Inflammatory macrophage (primary cell): ENCODE results near the gene DSC1.
A peak's percentile ranks its signal among the peaks of the same experiment; 100 is the strongest.
"Not testable (repeated sequence)": the region's sequence is repeated elsewhere in the genome, so short reads cannot be mapped to it uniquely, and the experiment has no call there.

Source experiments
- DNase-seq, 2 donors: peaks; one replicate each; pipeline ENCODE4 v3.0.0-alpha.2; 2020 to 2022
- total RNA-seq, 18 experiments: gene quantifications; one replicate each; lab custom pipeline; 2026; ENCODE audit warnings: mixed read lengths in 6 of 18, inconsistent platforms in 2 of 18; lab: John Stamatoyannopoulos, UW

The DSC1 gene, protein sequence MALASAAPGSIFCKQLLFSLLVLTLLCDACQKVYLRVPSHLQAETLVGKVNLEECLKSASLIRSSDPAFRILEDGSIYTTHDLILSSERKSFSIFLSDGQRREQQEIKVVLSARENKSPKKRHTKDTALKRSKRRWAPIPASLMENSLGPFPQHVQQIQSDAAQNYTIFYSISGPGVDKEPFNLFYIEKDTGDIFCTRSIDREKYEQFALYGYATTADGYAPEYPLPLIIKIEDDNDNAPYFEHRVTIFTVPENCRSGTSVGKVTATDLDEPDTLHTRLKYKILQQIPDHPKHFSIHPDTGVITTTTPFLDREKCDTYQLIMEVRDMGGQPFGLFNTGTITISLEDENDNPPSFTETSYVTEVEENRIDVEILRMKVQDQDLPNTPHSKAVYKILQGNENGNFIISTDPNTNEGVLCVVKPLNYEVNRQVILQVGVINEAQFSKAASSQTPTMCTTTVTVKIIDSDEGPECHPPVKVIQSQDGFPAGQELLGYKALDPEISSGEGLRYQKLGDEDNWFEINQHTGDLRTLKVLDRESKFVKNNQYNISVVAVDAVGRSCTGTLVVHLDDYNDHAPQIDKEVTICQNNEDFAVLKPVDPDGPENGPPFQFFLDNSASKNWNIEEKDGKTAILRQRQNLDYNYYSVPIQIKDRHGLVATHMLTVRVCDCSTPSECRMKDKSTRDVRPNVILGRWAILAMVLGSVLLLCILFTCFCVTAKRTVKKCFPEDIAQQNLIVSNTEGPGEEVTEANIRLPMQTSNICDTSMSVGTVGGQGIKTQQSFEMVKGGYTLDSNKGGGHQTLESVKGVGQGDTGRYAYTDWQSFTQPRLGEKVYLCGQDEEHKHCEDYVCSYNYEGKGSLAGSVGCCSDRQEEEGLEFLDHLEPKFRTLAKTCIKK
- 0 to 0.20 (median 0) reads per million in 18 experiments for total RNA-seq

DNA sequence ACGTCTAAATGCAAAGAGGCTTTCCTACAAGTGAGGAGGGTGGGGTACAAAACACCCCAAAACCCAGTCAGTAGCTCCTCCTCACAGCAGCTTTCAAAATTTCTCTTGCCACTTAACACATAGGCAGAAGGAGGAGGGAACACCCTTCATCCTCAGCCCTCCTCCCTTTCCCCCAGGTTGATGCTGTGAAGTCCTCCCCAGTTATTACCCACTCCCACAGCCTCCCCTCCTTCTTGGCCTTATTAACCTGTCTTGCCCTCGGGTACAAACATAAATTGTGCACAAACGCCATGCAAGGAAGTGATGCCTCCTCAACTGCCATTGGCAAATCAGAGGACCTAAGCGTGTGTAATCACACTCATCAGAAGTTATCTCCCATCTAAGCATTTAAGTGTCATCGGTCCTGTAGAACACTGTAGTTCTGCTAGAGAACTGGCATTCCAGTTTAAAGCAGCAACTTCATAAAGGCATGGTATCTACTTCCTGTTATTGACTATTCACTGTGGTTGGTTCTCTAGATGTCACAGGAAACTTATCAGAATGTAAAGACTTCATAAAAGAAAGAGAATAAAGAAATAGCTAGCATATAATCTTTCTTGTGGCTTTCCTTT is at the start of gene DSC1:
TSS of gene DSC1 (minus strand) at position 32 of the 611 bp plus-strand sequence. CDS start 262 bp downstream, outside the sequence.
- DNase-seq = no peak

DNA sequence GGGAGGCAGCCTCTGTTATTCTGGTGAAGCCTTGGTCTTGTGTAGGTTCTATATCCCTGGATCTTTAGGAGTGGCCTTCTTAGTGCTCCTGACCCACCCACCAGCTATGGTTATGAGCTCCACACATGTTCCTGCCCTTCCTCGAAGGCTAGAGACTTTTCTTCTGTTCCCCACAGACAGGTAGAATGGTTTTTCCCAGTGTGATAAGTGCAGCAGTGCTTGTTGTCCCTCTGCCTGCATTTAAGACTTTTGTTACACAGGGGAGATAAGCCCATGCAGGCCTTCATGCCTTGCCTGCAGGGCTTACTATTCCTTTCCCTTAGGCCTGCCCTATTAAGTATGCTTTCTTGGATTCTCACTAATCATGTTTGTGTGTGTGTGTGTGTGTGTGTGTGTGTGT is 48.4 kb upstream of the DSC1 start:
- no peak for DNase-seq

DNA sequence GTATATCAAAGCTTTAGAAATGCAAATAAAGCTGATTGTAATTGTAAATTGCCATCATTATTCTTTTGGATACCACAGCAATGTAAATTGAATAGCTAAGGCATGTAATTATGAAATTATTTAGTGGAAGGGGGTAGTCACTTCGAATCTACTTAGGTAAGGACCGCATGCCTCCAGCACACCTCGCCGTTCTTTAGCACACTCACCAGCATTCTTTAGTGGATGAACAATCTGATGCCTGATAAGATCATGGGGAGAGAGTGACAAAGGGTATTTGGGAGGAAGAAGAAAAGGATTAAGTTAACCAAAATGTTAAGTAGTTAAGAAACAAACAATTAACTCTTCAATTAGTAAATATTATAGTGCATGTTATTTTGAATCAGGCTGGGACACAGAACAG is 46.4 kb upstream of the DSC1 start:
- DNase-seq = no peak

DNA sequence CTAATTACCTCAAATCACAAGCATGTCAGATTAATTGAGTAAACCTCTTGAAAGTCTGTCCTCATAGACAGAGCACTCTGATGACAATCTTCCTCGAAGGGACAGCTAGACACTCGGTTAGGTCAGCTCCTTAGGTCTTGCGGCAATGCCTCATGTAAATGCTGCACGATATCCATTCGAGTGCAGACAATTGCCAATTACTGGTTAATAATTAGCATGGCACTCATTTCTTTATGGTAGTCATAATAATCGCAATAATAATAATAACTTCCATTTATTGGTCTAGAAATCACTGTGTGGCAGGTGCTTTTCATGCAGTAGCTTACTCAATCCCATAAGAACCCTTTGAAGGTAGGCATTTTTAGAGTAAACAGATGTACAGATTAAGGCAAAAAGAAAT is 44.7 kb upstream of the DSC1 start:
- DNase-seq = peak in 1 of 2 donors; percentile 16

DNA sequence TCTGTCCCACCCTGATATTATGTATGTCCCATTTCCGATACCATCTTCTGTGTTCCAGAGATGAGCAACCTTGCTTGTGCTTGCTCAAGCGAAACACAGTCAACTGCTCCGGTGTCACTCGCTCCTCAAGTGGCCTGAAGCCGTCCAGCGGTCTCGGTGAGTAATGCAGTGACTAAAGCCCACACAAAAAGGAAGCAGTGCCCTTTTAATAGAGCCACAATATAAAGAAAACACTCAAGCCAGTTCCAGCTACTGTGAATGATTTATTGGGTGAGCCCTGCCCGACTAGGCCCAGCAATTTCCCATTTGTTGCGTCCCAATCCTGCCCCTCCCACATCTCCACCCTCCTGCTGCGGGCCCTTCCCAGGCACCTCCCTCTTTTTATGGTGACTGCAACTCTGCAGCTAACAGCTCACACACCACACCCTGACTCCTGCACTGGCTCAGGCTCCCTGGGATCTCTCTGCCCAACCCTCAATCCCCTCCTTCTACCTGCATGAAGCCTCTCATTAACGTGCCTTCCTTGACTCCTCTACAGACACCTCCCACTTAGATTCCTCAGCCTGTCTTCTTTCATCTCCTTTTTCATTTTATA is 44.2 kb upstream of the DSC1 start:
- DNase-seq = peak; percentile 94 to 96

DNA sequence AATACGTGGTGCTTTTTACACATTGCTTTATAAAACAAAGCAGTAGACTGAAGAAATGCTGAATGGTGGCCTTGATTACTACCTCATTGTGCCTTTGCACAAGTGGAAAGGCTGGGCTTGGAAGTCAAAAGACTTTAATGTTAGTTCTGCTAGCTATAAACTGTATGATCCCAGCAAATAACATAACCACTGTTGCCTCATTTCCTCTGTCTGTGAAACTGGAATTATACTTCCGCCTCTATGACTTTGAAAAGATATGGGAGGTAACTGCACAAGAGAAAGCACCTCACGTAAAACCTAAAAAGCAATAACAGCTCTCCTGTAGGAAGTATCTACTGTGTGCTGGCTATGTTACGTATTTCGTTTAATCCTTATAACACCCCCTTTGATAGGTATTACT is 43.4 kb upstream of the DSC1 start:
- peak; percentile 74 to 90 for DNase-seq

DNA sequence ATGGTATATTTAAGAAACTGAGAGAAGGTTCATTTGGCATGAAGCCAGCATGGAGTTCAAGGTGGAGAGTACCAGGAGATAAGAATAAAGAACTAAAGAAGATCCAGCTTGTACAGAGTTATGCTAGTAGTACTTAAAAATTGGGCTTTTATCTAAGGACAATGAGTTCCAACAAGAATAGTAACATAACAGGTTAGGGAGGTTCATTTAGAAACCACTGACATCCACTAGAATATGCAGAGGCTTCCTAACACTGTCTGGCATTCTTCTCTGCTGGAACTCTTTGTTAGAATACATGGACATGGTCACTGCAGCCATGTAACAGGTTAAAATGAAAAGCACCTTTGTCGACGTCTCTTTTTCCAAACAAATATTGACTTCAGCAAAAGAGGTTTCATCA is 42.6 kb upstream of the DSC1 start:
- DNase-seq = no peak

DNA sequence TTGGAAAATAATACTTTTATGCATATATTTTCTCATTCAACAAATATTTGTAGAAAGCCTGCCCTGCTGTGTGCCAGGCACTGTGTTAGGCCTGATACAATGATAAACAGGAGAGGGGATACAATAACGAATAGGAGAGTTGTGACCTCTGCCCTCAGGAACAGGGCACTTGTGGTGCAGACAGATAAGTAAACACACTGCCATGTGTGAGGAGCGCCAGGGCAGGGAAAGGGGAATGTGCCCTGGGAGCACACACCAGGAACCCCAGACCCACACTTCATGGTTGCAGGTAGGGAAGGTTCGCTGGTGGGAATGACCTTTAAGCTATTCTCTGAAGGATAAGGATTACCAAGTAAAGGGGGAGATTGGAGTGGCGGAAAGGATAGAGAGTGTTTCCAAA is 42.2 kb upstream of the DSC1 start:
- no peak for DNase-seq

DNA sequence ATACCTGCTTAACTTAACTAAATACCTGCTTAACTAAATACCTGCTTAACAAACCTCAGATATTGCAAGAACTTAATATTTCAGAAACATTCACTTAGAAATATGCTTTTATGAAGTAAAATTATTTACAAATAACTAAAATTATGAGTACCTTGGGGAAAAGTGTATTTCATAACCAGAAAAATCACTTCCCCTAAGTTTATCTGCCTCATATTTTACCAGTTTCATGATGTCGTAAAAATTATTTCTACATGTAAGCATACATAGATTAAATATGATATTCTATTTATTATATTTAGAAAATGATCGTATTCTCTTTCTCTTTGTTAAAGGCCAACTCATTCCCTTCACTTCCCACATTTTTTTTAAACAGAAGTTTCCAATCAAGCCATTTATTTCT is 41.5 kb upstream of the DSC1 start:
- DNase-seq = peak in 1 of 2 donors; percentile 68

DNA sequence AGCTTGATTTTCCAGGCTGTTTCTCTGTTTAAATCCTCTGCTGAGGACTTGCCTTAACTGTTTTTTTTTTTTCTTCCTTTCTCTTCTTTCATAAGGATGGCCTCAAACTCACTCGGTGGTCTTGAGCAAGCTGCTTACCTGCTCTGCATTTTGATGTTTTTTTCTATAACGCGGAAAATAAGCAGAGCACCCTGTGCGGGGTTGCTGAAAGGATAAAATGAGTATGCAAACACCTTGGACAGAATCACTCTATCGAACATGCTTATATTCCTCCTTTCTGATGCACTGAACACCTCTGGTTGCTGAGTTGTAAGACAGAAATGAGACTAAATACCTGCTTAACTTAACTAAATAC is 41.1 kb upstream of the DSC1 start:
- no peak for DNase-seq

DNA sequence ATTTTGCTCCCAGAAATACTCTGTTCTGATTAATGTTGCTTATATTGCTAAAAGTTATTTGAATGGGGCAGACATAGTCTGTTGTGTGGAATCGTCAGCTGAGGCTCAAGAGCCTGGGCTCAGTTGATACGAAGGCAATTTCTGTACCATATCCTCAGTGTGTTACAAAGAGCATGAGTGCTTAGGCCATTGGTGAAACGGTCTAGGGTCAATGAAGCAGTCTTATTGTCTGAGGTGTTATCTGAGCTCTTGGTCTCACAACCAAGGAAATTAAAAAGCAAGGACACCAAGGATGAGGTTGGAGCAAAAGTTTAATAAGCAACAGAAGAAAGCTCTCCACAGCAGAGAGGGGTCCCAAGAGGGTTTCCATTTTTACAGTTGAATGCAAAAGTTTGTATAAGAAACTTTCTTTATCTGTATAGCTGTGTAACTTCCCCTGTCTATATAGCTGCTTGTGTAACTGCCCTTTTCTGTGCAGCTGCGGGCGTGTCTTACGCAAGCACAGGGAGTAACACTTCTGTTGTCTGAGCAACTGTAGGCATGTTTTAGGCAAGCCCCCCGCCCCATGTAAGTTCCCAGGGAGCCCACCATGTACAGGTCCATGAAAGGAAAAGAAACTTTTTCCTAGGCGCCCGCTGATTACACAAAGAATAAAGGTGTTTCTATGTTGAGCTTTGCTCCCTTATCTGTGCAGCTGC is 40.6 kb upstream of the DSC1 start:
- DNase-seq = peak; percentile 84 to 85

DNA sequence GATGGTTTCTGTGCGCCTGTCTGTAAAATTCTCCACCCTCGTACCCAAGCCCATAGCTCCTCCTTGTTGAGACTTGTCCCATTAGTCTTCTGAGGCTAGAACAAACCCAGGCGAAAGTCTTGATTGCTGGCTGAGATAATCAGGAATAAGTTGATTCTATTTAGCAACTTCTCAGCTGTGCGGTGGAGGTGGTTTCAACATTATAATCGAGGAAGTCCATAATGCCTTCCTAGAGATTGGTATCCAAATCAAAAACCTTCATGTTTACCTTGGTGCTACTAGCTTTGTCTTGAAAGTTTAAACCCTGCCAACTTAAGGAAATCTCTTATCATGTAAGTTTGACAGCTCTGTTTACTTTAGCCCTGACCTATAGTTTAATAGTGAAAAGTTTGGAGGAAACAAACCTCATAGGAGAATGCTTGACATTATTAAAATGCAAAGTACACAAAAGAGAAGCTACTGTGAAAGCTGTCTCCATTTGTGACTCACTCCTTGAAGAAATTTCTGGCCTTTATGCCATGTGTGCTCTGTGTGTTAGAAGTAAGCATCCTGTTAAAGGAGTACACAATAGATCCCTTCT is 36.6 kb upstream of the DSC1 start:
- peak; percentile 56 to 63 for DNase-seq

DNA sequence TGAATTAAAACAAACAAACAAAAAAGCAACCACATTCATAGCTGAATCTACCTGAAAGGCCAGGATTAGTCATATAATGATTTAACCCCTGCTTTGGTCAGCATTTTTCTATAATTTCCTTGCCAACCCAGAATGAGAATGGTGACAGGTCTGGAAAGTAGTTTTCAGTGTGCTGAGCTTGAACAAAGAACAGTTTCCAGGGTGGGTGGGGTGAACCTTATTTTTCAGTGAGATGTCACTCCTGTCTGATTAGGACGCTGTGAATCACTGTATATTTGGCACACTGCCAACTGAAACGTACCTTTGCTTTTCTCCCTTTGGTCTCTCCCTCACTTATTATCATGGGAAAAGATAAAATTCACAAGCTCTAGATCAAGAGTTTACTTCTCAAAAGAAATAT is 35.0 kb upstream of the DSC1 start:
- DNase-seq = no peak

DNA sequence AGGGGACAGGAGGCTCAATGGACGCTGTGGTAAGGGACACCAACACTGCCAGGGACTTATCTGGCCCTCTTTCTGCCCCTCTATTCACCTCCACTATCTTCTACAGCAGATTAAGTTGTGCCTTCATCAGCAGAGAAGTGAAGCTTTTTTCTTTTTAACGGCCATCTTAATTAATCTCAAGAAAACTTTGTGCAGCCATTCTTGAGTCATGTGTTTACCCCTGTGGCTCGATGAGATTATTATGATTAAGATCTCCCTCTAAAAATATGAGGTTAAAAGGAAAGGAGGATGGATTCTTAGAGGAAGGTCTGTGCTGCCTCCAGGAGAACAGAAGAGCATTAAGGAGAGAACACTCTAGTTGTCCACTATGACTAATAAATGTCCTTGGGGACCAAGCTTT is 32.4 kb upstream of the DSC1 start:
- no peak for DNase-seq

DNA sequence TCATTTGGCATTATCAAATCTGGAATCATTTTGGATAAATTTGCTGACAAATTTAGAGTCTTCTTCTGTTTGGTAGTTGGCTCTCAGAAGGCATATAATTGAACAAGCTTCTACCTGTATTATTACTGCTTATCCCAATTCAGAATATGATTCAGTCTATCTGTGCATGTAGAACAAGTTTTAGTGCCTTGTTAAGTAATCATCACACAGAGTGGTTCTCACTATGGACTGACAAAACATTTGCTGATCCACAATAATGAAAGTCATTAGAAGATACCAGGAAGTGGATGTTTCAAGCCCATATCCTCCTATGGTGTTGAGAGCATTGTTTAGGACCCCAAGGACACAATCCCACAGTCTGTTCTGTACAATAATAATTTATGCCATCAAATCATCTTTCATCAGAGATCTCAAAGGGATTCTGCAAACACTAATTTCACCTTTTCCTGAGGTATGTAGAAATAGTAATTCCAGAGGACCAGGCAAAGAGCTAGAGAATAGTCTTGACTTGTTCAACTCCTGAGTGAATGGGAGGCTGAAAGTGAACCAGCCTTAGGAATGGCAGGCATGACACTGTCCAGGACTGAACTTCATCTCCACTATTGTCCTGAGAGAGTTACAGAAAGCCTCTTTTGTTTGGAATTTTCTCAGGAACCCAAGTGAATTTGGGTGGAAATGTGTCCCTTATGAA is 29.6 kb upstream of the DSC1 start:
- no peak for DNase-seq

DNA sequence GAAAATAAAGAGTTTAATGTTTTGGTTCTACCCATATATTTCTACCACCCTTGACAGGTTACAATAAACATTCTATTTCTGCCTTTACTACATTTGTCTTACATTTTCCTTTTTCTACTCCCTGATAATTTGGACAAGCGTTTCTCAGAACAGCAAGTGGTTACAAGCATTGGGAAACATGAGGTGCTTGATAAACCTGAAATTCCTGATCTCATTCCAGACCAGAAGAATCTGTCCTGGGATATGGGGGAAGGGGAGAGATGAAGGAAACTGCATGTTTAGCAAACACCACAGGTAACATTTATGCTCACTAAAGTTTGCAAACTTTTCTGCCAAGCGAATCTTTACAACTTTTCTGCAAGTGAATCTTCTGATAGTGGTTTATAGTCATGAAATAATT is 28.3 kb upstream of the DSC1 start:
- DNase-seq = no peak

DNA sequence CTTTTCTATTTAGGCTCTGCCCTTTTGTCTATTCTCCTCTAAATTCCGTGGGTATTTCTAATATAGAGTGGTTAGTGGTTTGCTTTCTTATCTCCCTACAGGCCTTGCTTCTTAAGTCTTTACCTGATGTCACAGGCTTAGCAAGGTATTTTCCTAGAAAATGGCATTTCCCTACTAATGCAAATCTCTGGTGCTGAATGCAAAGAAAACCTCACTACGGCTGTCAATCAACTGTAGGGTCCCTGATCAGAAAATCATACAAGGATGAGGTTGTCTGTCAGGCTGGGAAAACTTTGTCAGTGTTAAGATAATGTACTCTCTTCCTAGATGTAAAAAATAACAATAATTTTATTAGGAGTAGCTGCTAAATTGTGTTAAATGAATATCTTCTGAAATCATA is 27.1 kb upstream of the DSC1 start:
- DNase-seq = no peak

DNA sequence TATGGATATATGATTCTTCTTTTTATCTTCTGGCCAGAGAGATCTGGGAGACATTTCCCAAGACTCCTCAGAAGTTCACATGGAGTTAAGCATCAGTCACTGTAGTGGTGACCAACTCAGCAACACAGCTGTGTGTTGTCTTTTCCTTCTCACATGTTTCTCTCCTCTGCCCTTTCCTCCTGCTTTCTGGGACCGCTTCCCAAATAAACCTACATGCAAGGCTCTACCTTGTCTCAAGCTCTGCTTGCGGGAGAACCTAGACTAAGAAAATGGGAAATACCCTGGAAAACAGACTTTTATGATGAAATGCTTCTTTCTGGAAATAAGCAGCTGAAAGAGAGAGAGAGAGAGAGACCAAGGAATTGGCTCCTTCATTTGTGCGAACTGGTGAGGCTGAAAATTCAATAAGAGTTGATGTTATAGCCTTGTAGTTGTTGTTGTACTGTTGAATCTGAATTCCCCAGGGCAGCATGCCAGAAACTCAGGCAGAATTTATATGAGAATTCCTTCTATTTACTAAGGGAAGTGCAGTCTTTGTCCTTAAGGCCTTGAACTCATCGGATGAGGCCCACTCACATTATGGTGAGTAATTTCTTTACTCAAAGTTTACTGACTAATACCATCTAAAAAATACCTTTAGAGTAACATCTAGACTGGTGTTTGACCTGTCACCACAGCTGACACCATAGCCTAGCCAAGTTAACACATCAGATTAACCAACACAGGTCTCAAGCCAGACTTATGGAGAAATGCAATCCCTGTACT is 22.7 kb upstream of the DSC1 start:
- no peak for DNase-seq

DNA sequence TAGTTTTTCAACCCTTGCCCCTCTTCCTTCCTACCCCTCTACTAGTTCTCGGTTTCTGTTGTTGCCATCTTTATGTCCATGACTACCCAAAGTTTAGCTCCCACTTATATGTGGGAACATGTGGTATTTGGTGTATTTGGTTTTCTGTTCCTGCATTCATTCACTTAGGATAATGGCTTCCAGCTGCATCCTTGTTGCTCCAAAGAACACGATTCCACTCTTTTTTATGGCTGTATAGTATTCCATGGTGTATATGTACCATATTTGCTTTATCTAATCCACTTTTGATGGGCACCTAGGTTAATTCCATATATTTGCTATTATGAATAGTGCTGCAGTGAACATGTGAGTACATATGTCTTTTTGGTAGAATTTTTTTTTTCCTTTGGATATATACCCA is 20.6 kb upstream of the DSC1 start:
- no peak for DNase-seq

DNA sequence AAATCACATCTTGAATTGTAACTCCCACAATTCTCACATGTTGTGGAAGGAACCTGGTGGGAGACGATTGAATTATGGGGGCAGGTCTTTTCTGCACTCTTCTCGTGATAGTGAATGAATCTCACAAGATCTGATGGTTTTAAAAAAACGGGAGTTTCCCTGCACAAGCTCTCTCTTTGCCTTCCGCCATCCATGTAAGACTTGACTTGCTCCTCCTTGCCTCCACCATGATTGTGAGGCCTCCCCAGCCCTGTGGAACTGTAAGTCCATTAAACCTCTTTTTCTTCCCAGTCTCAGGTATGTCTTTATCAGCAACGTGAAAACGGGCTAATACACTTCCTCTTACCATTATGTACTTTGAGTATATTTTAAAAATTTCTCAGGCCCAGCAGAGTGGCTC is 14.7 kb upstream of the DSC1 start:
- DNase-seq = not testable (repeated sequence)

DNA sequence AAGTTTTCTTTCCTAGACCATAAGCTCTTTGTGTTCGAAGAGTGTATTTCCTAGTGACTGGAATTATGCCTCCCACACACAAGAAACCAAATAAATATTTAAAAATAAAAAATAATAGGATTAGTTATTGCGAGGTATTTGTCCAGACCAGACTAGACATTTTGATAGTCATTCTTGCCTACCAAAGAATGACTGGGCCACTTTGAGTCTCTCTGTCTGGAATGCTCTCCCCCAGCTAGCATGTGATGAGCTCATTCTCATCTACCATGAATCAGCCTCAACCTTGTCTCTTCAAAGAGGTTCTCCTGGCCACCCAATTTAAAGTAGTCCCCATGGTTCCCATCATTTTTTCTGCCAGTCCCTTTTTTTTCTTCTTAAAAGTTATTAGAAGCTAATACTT is 13.9 kb upstream of the DSC1 start:
- no peak for DNase-seq
